Fibroblast of the aortic adventitia (primary cell): ENCODE results near the gene PSMG4. TPM values are rescaled to one million over a fixed set of nuclear protein-coding genes. Genes with fewer than 3 reads are reported as not detected.

Source experiments
- DNase-seq: peaks from one replicate; pipeline ENCODE4 v3.0.0-alpha.2; 2010; ENCODE audit warnings: low read depth
- H3K4me3 ChIP-seq: 2 replicates; pipeline ENCODE4 v1.5.1; 2011; ENCODE audit warnings: low read depth, mild to moderate bottlenecking, control low read depth, low read length, moderate library complexity
- CTCF ChIP-seq: IDR thresholded peaks from 2 replicates; pipeline ENCODE4 v1.5.1; 2011; ENCODE audit warnings: mild to moderate bottlenecking, low read length, control low read depth, inconsistent platforms; ENCODE audit not compliant: insufficient read depth
- total RNA-seq: library from RNA; depleted of rRNA; stranded (reverse); fragments of >200 nt; gene quantifications from 2 replicates; pipeline ENCODE4 v1.2.3, GENCODE V29; 2012; ENCODE audit warnings: low replicate concordance

Gene PSMG4
- total RNA-seq, 1 donor, result 15.4 TPM

GRCh38 chr6:3226481-3227362 is 32.0 kb upstream of the PSMG4 start:
- peak overlapping the region; percentile 48 for H3K4me3 ChIP-seq
- peak; percentile 0 for TF ChIP-seq CTCF
- DNase-seq, result no peak

GRCh38 chr6:3227363-3228045 is 31.2 kb upstream of the PSMG4 start, which contains the start of gene TUBB2B:
Gene TUBB2B (minus strand): TSS chr6:3227653. CDS start chr6:3227543, 110 bp downstream.
- DNase-seq, result no peak

GRCh38 chr6:3228046-3228671 is 30.6 kb upstream of the PSMG4 start:
- no peak for TF ChIP-seq CTCF
- no peak overlapping the region for H3K4me3 ChIP-seq
- no peak for DNase-seq

More at GRCh38 chr6:3227363-3228045, 31.2 kb upstream of the PSMG4 start, which contains the start of gene TUBB2B:
- peak within 1 kb of the TSS; percentile 48 for H3K4me3 ChIP-seq
- no peak for TF ChIP-seq CTCF

GRCh38 chr6:3228771-3229565 is 29.8 kb upstream of the PSMG4 start:
- TF ChIP-seq CTCF, result no peak
- DNase-seq, result no peak
- peak overlapping the region; percentile 13 for H3K4me3 ChIP-seq

GRCh38 chr6:3229566-3230178 is 29.1 kb upstream of the PSMG4 start:
- DNase-seq, result peak; percentile 19
- TF ChIP-seq CTCF, result no peak

More at GRCh38 chr6:3229566-3230178, 29.1 kb upstream of the PSMG4 start:
- no peak overlapping the region for H3K4me3 ChIP-seq
